BE2C (cell line): Measurements from ENCODE around the gene ARHGAP27.
"Not testable (repeated sequence)": the region's sequence is repeated elsewhere in the genome, so short reads cannot be mapped to it uniquely, and the experiment has no call there.

ENCODE experiments used
- DNase-seq: peaks from one replicate; pipeline ENCODE4 v3.0.0-alpha.2; 2020
- H3K27me3 ChIP-seq: fragments of 250-450 bp; sonication (Bioruptor Pico); 2 replicates; pipeline ENCODE4 v1.5.1; 2020; ENCODE audit warnings: mild to moderate bottlenecking
- H3K36me3 ChIP-seq: fragments of 250-450 bp; sonication (Bioruptor Pico); 2 replicates; pipeline ENCODE4 v1.5.1; 2020; ENCODE audit warnings: mild to moderate bottlenecking
- H3K4me1 ChIP-seq: fragments of 250-450 bp; sonication (Bioruptor Pico); 2 replicates; pipeline ENCODE4 v1.5.1; 2020
- H3K4me3 ChIP-seq: 2 replicates; pipeline ENCODE4 v1.5.1; 2011; ENCODE audit warnings: low read depth, low read length
- H3K9me3 ChIP-seq: fragments of 250-450 bp; sonication (Bioruptor Pico); 2 replicates; pipeline ENCODE4 v1.5.1; 2020
- CTCF ChIP-seq: IDR thresholded peaks from 2 replicates; pipeline ENCODE4 v1.5.1; 2012; ENCODE audit warnings: mild to moderate bottlenecking, low read depth, low read length

ARHGAP27 gene

GRCh38 chr17:45451131-45451530, 18.5 kb upstream of the ARHGAP27 start:
- peak; percentile 35 for TF ChIP-seq CTCF
- Histone ChIP-seq H3K27me3 (no peaks in the 10 kb centered on the region), H3K9me3 (no peaks in the 10 kb centered on the region), H3K36me3 (no peaks in the 10 kb centered on the region), H3K4me3 (no peak overlapping the region), H3K4me1 (no peaks in the 10 kb centered on the region)
- peak; percentile 46 for DNase-seq

- H3K9me3 ChIP-seq, H3K36me3 ChIP-seq, H3K27me3 ChIP-seq, H3K4me1 ChIP-seq, H3K4me3 ChIP-seq, DNase-seq: not testable (repeated sequence)
Observed at GRCh38 chr17:45449708-45450329, 17.1 kb upstream of the ARHGAP27 start.

GRCh38 chr17:45449260-45449659, 16.6 kb upstream of the ARHGAP27 start:
- not testable (repeated sequence) for H3K4me1 ChIP-seq, H3K9me3 ChIP-seq, H3K4me3 ChIP-seq, H3K36me3 ChIP-seq, H3K27me3 ChIP-seq, DNase-seq

DNA sequence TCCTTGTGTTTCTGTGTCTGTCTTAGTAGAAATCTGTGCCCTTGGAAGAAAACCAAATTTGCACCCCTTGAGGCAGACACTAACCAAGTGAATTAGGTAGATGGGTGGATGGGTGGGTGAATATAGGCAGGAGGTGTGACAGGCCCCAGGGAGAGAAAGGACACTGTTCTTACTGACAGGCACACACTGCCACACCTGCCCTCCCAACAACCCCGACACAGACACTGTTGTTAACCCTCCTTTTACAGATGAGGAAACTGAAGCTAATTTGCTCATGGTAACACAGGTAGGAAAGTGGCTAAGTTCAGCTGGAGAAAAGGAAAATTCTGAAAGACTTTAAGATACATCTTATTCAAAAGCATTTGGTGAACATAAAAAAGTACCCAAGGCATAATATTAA, 15.8 kb upstream of the ARHGAP27 start:
- H3K4me1 ChIP-seq, H3K4me3 ChIP-seq, H3K36me3 ChIP-seq, H3K27me3 ChIP-seq, DNase-seq, H3K9me3 ChIP-seq: not testable (repeated sequence)

- not testable (repeated sequence) for H3K4me1 ChIP-seq, DNase-seq, H3K27me3 ChIP-seq, H3K9me3 ChIP-seq, H3K4me3 ChIP-seq, H3K36me3 ChIP-seq
Observed at GRCh38 chr17:45448066-45448465, 15.4 kb upstream of the ARHGAP27 start.

DNA sequence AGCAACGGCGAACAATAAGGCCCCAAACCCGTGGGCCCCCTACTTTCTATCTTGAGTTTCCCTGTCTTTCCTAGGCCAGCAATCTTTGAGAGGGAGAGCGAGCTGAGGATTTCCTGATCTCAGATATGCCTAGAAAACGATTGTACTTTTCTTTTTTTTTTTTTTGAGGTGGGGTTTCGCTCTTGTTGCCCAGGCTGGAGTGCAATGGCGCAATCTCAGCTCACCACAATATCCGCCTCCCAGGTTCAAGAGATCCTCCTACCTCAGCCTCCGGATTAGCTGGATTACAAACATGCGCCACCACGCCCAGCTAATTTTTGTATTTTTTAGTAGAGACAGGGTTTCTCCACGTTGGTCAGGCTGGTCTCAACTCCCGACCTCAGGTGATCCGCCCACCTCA, 15.0 kb upstream of the ARHGAP27 start:
- not testable (repeated sequence) for DNase-seq

DNA sequence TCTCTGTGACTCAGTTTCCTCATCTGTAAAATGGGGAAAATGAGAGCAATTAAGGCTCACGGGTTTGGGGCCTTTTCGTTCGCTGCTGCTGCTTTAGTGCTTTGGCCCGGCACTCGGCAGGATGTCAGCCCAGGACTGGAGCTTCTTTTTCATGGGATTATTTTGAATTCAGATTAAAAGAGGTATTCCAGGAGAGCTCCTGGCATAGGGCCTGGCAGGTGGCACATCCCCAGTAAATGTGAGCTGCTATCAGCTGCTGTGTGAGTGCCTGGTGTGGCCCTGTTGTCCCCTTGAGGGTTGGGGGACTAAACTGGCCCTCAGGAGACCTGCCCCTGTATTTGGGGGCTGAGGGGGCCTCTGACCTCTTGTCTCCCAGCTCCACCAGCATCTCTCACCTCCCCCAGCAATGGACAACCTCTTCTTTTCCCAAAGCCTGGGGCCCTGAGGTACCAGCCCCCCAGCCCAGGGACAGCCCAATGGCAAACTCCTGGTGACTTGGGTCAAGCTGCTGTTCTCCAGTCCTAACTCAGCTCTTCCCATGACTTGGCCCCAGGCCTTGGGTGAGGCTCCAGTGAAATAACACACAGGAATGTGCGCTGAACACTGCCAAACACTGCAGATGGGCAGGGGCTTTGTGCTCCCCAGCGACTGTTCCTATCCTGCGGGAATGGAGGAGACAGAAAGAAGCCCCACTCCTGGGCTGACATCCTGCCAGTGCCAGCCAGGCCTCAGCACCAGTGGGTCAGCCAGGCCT, 14.4 kb upstream of the ARHGAP27 start:
- H3K4me1 ChIP-seq, H3K27me3 ChIP-seq, H3K36me3 ChIP-seq, DNase-seq, H3K4me3 ChIP-seq, H3K9me3 ChIP-seq: not testable (repeated sequence)

More for the DNA sequence above, 15.0 kb upstream of the ARHGAP27 start:
- H3K36me3 ChIP-seq, H3K27me3 ChIP-seq, H3K4me1 ChIP-seq, H3K4me3 ChIP-seq, H3K9me3 ChIP-seq: not testable (repeated sequence)

- not testable (repeated sequence) for H3K36me3 ChIP-seq, H3K4me1 ChIP-seq, H3K27me3 ChIP-seq, H3K4me3 ChIP-seq, DNase-seq, H3K9me3 ChIP-seq
Observed at GRCh38 chr17:45445901-45446743, 13.5 kb upstream of the ARHGAP27 start.

- not testable (repeated sequence) for H3K9me3 ChIP-seq, H3K27me3 ChIP-seq, H3K4me1 ChIP-seq, DNase-seq, H3K36me3 ChIP-seq, H3K4me3 ChIP-seq
Observed at GRCh38 chr17:45444856-45445820, 12.5 kb upstream of the ARHGAP27 start.

- not testable (repeated sequence) for H3K4me1 ChIP-seq
Observed at GRCh38 chr17:45444301-45444700, 11.6 kb upstream of the ARHGAP27 start.

GRCh38 chr17:45443371-45444260, 10.9 kb upstream of the ARHGAP27 start:
- not testable (repeated sequence) for DNase-seq, H3K27me3 ChIP-seq, H3K4me1 ChIP-seq, H3K36me3 ChIP-seq, H3K9me3 ChIP-seq, H3K4me3 ChIP-seq

More at GRCh38 chr17:45444301-45444700, 11.6 kb upstream of the ARHGAP27 start:
- not testable (repeated sequence) for H3K27me3 ChIP-seq, DNase-seq, H3K9me3 ChIP-seq, H3K36me3 ChIP-seq, H3K4me3 ChIP-seq
